ENCODE results near the gene SOX18. TPM values are rescaled to one million over a fixed set of nuclear protein-coding genes. Genes with fewer than 3 reads are reported as not detected.
A peak's percentile ranks its signal among the peaks of the same experiment; 100 is the strongest.

The SOX18 gene
- total and polyA plus RNA-seq, 2 of the 13 experiments (the other 11 are each of a cell fraction or from before 2014, with no cell fraction given), result 1.6 to 1.9 TPM

DNA sequence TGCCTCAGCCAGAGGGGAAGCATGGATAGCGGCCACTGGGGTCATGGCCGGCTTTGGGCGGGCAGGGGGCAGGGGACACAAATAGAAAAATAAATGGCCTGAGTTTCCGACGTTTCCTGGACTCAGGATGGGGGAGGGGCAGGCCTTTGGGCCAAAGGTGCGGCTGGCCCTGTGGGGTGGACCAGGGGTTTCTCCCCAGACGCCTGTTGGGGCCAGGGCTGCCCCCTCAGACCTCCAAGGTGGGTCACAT is 7.1 kb upstream of the SOX18 start (continued):
- TF ChIP-seq SP140L (CRISPR knock-in tag; IDR thresholded peaks at IDR 0.05; ENCODE audit: borderline replicate concordance) (peak; percentile 40; the same call in 1 of the 2 replicates), HNRNPLL (IDR thresholded peaks at IDR 0.05; ENCODE audit: low read depth, low read length, poor library complexity, severe bottlenecking) (no peak), HNRNPL (IDR thresholded peaks at IDR 0.05; ENCODE audit: low read depth, low read length) (no peak), MED1 (CRISPR knock-in tag; IDR thresholded peaks at IDR 0.05) (peak; percentile 74; the same call in 1 of the 2 replicates), AGO1 (IDR thresholded peaks at IDR 0.05; ENCODE audit: low read depth, low read length, poor library complexity, severe bottlenecking) (no peak), RBM39 (IDR thresholded peaks at IDR 0.05; ENCODE audit: low read depth, low read length, poor library complexity, severe bottlenecking) (no peak), SNAPC2 (CRISPR knock-in tag; IDR thresholded peaks at IDR 0.05) (no peak), RXRB (CRISPR knock-in tag; IDR thresholded peaks at IDR 0.05; ENCODE audit: borderline replicate concordance) (peak; percentile 91), PHF5A (CRISPR knock-in tag; IDR thresholded peaks at IDR 0.05; ENCODE audit: low read depth, unreplicated experiment) (peak; percentile 10), TP53 (CRISPR knock-in tag; conservative IDR thresholded peaks at IDR 0.05) (no peak), TCF7L2 (IDR thresholded peaks at IDR 0.05; ENCODE audit: low read depth, low read length) (no peak), ZNF24 (IDR thresholded peaks at IDR 0.05) (no peak; the same call in 1 of the 2 replicates), ZNF331 (CRISPR knock-in tag; IDR thresholded peaks at IDR 0.05) (peak; percentile 16; the same call in 1 of the 2 replicates), PRMT3 (CRISPR knock-in tag; IDR thresholded peaks at IDR 0.05; ENCODE audit: borderline replicate concordance, low read depth) (no peak), ZNF766 (CRISPR knock-in tag; IDR thresholded peaks at IDR 0.05; ENCODE audit: borderline replicate concordance) (no peak), EEA1 (CRISPR knock-in tag; IDR thresholded peaks at IDR 0.05; ENCODE audit: borderline replicate concordance) (no peak), ARNT (IDR thresholded peaks at IDR 0.05) (no peak)
- TF ChIP-seq, protein P1, sequence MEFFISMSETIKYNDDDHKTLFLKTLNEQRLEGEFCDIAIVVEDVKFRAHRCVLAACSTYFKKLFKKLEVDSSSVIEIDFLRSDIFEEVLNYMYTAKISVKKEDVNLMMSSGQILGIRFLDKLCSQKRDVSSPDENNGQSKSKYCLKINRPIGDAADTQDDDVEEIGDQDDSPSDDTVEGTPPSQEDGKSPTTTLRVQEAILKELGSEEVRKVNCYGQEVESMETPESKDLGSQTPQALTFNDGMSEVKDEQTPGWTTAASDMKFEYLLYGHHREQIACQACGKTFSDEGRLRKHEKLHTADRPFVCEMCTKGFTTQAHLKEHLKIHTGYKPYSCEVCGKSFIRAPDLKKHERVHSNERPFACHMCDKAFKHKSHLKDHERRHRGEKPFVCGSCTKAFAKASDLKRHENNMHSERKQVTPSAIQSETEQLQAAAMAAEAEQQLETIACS (CRISPR knock-in tag; IDR thresholded peaks at IDR 0.05), result peak; percentile 50; the same call in 1 of the 2 replicates
- TF ChIP-seq, protein P2, sequence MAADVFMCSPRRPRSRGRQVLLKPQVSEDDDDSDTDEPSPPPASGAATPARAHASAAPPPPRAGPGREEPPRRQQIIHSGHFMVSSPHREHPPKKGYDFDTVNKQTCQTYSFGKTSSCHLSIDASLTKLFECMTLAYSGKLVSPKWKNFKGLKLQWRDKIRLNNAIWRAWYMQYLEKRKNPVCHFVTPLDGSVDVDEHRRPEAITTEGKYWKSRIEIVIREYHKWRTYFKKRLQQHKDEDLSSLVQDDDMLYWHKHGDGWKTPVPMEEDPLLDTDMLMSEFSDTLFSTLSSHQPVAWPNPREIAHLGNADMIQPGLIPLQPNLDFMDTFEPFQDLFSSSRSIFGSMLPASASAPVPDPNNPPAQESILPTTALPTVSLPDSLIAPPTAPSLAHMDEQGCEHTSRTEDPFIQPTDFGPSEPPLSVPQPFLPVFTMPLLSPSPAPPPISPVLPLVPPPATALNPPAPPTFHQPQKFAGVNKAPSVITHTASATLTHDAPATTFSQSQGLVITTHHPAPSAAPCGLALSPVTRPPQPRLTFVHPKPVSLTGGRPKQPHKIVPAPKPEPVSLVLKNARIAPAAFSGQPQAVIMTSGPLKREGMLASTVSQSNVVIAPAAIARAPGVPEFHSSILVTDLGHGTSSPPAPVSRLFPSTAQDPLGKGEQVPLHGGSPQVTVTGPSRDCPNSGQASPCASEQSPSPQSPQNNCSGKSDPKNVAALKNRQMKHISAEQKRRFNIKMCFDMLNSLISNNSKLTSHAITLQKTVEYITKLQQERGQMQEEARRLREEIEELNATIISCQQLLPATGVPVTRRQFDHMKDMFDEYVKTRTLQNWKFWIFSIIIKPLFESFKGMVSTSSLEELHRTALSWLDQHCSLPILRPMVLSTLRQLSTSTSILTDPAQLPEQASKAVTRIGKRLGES (CRISPR knock-in tag; IDR thresholded peaks at IDR 0.05; ENCODE audit: borderline replicate concordance), result no peak
- TF ChIP-seq, protein P3, sequence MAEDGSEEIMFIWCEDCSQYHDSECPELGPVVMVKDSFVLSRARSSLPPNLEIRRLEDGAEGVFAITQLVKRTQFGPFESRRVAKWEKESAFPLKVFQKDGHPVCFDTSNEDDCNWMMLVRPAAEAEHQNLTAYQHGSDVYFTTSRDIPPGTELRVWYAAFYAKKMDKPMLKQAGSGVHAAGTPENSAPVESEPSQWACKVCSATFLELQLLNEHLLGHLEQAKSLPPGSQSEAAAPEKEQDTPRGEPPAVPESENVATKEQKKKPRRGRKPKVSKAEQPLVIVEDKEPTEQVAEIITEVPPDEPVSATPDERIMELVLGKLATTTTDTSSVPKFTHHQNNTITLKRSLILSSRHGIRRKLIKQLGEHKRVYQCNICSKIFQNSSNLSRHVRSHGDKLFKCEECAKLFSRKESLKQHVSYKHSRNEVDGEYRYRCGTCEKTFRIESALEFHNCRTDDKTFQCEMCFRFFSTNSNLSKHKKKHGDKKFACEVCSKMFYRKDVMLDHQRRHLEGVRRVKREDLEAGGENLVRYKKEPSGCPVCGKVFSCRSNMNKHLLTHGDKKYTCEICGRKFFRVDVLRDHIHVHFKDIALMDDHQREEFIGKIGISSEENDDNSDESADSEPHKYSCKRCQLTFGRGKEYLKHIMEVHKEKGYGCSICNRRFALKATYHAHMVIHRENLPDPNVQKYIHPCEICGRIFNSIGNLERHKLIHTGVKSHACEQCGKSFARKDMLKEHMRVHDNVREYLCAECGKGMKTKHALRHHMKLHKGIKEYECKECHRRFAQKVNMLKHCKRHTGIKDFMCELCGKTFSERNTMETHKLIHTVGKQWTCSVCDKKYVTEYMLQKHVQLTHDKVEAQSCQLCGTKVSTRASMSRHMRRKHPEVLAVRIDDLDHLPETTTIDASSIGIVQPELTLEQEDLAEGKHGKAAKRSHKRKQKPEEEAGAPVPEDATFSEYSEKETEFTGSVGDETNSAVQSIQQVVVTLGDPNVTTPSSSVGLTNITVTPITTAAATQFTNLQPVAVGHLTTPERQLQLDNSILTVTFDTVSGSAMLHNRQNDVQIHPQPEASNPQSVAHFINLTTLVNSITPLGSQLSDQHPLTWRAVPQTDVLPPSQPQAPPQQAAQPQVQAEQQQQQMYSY (CRISPR knock-in tag; IDR thresholded peaks at IDR 0.05), result no peak

Measured in HepG2 (cell line).